HepG2 (cell line): Measurements from ENCODE around the gene NEDD4L. TPM values are rescaled to one million over a fixed set of nuclear protein-coding genes. Genes with fewer than 3 reads are reported as not detected.

ENCODE experiments used
- CSRNP1 ChIP-seq: sonication (generic); formaldehyde crosslinking; IDR thresholded peaks from 2 replicates; pipeline ENCODE4 v1.8.1; 2023; ENCODE audit warnings: mild to moderate bottlenecking, missing genetic modification reagents
- FOXA3 ChIP-seq: IDR thresholded peaks from 2 replicates; pipeline ENCODE4 v1.6.1; 2016; ENCODE audit warnings: missing genetic modification reagents, missing compliant biosample characterization
- GABPA ChIP-seq, 2 experiments: IDR thresholded peaks; 2 replicates each; pipeline ENCODE4 v1.6.1; 2011 to 2016; ENCODE audit warnings: low read depth in 2 of 2, low read length in 1 of 2, missing biosample characterization in 1 of 2, missing genetic modification characterization in 1 of 2
- HOXA5 ChIP-seq: sonication (generic); formaldehyde crosslinking; IDR thresholded peaks from 2 replicates; pipeline ENCODE4 v1.4.0; 2020; ENCODE audit warnings: missing genetic modification reagents
- KDM2A ChIP-seq: sonication (generic); formaldehyde crosslinking; IDR thresholded peaks from 2 replicates; pipeline ENCODE4 v1.4.0; 2020; ENCODE audit warnings: low read depth, missing genetic modification reagents, borderline replicate concordance
- MED1 ChIP-seq: sonication (generic); formaldehyde crosslinking; IDR thresholded peaks from 2 replicates; pipeline ENCODE4 v1.4.0; 2020; ENCODE audit warnings: missing genetic modification reagents
- MIXL1 ChIP-seq: IDR thresholded peaks from 2 replicates; pipeline ENCODE4 v1.6.1; 2016
- PAF1 ChIP-seq: IDR thresholded peaks from 2 replicates; pipeline ENCODE4 v1.6.1; 2016; ENCODE audit warnings: missing genetic modification reagents, missing compliant biosample characterization
- PITX1 ChIP-seq: sonication (generic); formaldehyde crosslinking; IDR thresholded peaks from 2 replicates; pipeline ENCODE4 v1.5.1; 2020; ENCODE audit warnings: mild to moderate bottlenecking, missing genetic modification reagents
- POLR2A ChIP-seq, 2 experiments: IDR thresholded peaks; 2 replicates each; pipeline ENCODE4 v1.6.1; 2011; ENCODE audit warnings: low read depth in 2 of 2, low read length in 2 of 2, mild to moderate bottlenecking in 1 of 2, moderate library complexity in 1 of 2; ENCODE audit not compliant: insufficient read depth in 1 of 2
- POLR2G ChIP-seq: fragments of 200-400 bp; formaldehyde crosslinking; IDR thresholded peaks from 2 replicates; pipeline ENCODE4 v1.6.1; 2018; ENCODE audit warnings: mild to moderate bottlenecking, low read depth, low read length, moderate library complexity
- SKIL ChIP-seq: sonication (generic); formaldehyde crosslinking; IDR thresholded peaks from 2 replicates; pipeline ENCODE4 v1.8.0; 2022; ENCODE audit warnings: missing genetic modification reagents, mild to moderate bottlenecking, moderate library complexity, borderline replicate concordance
- TAF15 ChIP-seq: fragments of 200-400 bp; formaldehyde crosslinking; IDR thresholded peaks from one replicate; pipeline ENCODE4 v1.6.1; 2018; ENCODE audit warnings: mild to moderate bottlenecking, low read depth, low read length; ENCODE audit not compliant: poor library complexity, severe bottlenecking
- TEAD2 ChIP-seq: sonication (generic); formaldehyde crosslinking; IDR thresholded peaks from 2 replicates; pipeline ENCODE4 v1.9.0; 2021; ENCODE audit warnings: missing genetic modification reagents
- XBP1 ChIP-seq: sonication (generic); formaldehyde crosslinking; IDR thresholded peaks from 2 replicates; pipeline ENCODE4 v1.5.0; 2020; ENCODE audit warnings: missing genetic modification reagents
- ZBTB37 ChIP-seq: sonication (generic); formaldehyde crosslinking; IDR thresholded peaks from 2 replicates; pipeline ENCODE4 v1.4.0; 2020; ENCODE audit warnings: mild to moderate bottlenecking, missing genetic modification reagents
- ZC3H4 ChIP-seq: sonication (generic); formaldehyde crosslinking; IDR thresholded peaks from 2 replicates; pipeline ENCODE4 v1.4.0; 2020; ENCODE audit warnings: missing genetic modification reagents, borderline replicate concordance
- ZFP36L1 ChIP-seq: sonication (generic); formaldehyde crosslinking; IDR thresholded peaks from 2 replicates; pipeline ENCODE4 v1.8.0; 2022; ENCODE audit warnings: mild to moderate bottlenecking, missing genetic modification reagents, moderate library complexity
- ZNF20 ChIP-seq: sonication (generic); formaldehyde crosslinking; IDR thresholded peaks from 2 replicates; pipeline ENCODE4 v1.4.0; 2020; ENCODE audit warnings: mild to moderate bottlenecking, moderate library complexity, missing genetic modification reagents
- ZNF205 ChIP-seq: IDR thresholded peaks from 2 replicates; pipeline ENCODE4 v1.6.1; 2018; ENCODE audit warnings: missing biosample characterization, missing genetic modification reagents
- ZNF253 ChIP-seq: sonication (generic); formaldehyde crosslinking; IDR thresholded peaks from 2 replicates; pipeline ENCODE4 v1.8.0; 2022; ENCODE audit warnings: mild to moderate bottlenecking, missing genetic modification reagents, borderline replicate concordance
- ZNF263 ChIP-seq: sonication (generic); formaldehyde crosslinking; IDR thresholded peaks from 2 replicates; pipeline ENCODE4 v1.4.0; 2020; ENCODE audit warnings: missing genetic modification reagents
- ZNF337 ChIP-seq: sonication (generic); formaldehyde crosslinking; IDR thresholded peaks from 2 replicates; pipeline ENCODE4 v1.5.1; 2020; ENCODE audit warnings: missing genetic modification reagents, low read depth, mild to moderate bottlenecking, borderline replicate concordance
- ZNF510 ChIP-seq: sonication (generic); formaldehyde crosslinking; IDR thresholded peaks from 2 replicates; pipeline ENCODE4 v1.4.0; 2020; ENCODE audit warnings: low read depth, mild to moderate bottlenecking, missing genetic modification reagents
- ZNF776 ChIP-seq: sonication (generic); formaldehyde crosslinking; IDR thresholded peaks from 2 replicates; pipeline ENCODE4 v1.4.0; 2020; ENCODE audit warnings: mild to moderate bottlenecking, missing genetic modification reagents
- ZSCAN30 ChIP-seq: sonication (generic); formaldehyde crosslinking; IDR thresholded peaks from 2 replicates; pipeline ENCODE4 v1.5.0; 2020; ENCODE audit warnings: mild to moderate bottlenecking, missing genetic modification reagents
- polyA plus RNA-seq, 8 experiments: library from polyadenylated mRNA; depleted of rRNA in 3 of 8; stranded (reverse) in 7 of 8; unstranded in 1 of 8; fragments of >200 nt; fragmentation: Illumina TruSeq in 4 of 8; extraction: Trizol in 4 of 8; gene quantifications; 2 replicates each; pipeline versions ENCODE4 v1.2.1 to v1.2.3, GENCODE V29; 2011 to 2016; ENCODE audit warnings: low read depth in 4 of 8, missing spikeins in 1 of 8, mixed read lengths in 1 of 8; ENCODE audit not compliant: insufficient read depth in 1 of 8
- total RNA-seq, 5 experiments: library from RNA; depleted of rRNA; stranded (reverse); fragments of >200 nt; fragmentation: Illumina TruSeq; extraction: Trizol; gene quantifications; 2 replicates each; pipeline ENCODE4 v1.2.3, GENCODE V29; 2016; ENCODE audit warnings: low read depth in 1 of 5

The NEDD4L gene
- total and polyA plus RNA-seq, 2 of the 13 experiments (the other 11 are each of a cell fraction or from before 2014, with no cell fraction given), result 168 to 390 TPM

GRCh38 chr18:58412844-58413666 lies 369.0 kb downstream of the NEDD4L start (continued):
- TF ChIP-seq TAF15 (no peak), ZNF510 (CRISPR knock-in tag) (no peak), ZSCAN30 (CRISPR knock-in tag) (no peak; the same call in 1 of the 2 replicates), GABPA (IDR thresholded peaks at IDR 0.05; ENCODE audit: low read depth, low read length) (no peak), GABPA (CRISPR knock-in tag; IDR thresholded peaks at IDR 0.05; ENCODE audit: low read depth) (no peak), ZC3H4 (CRISPR knock-in tag) (peak; percentile 99), ZNF776 (CRISPR knock-in tag) (0 out of 2 replicates have a peak, but pooled peaks have one; percentile 22), ZNF337 (CRISPR knock-in tag) (no peak), ZBTB37 (no peak; the same call in 1 of the 2 replicates), POLR2A (IDR thresholded peaks at IDR 0.05; ENCODE audit: insufficient read depth in 1 of 2, low read depth in 2 of 2, low read length in 2 of 2) (peak in 1 of 2 experiments; percentile 66; a peak in 2 of 4 replicates), ZNF205 (peak; percentile 29; the same call in 1 of the 2 replicates), PITX1 (no peak), KDM2A (peak; percentile 6; the same call in 1 of the 2 replicates), MED1 (CRISPR knock-in tag) (peak; percentile 30), ZNF263 (CRISPR knock-in tag) (peak; percentile 22; the same call in 1 of the 2 replicates), FOXA3 (CRISPR knock-in tag) (peak; percentile 50), MIXL1 (0 out of 2 replicates have a peak, but pooled peaks have one; percentile 9), PAF1 (CRISPR knock-in tag) (peak; percentile 90; the same call in 1 of the 2 replicates), HOXA5 (CRISPR knock-in tag) (0 out of 2 replicates have a peak, but pooled peaks have one; percentile 65), SKIL (CRISPR knock-in tag) (no peak), TEAD2 (CRISPR knock-in tag) (no peak), POLR2G (peak; percentile 81), ZNF20 (CRISPR knock-in tag) (no peak), ZFP36L1 (no peak), ZNF253 (CRISPR knock-in tag) (no peak), CSRNP1 (CRISPR knock-in tag) (no peak), XBP1 (CRISPR knock-in tag) (no peak)
